Sigmoid colon (tissue), 7 donors: Measurements from ENCODE around the gene AATK. TPM values are rescaled to one million over a fixed set of nuclear protein-coding genes. Genes with fewer than 3 reads are reported as not detected.

Experiments used
- DNase-seq: peaks from one replicate; pipeline ENCODE4 v3.0.0-alpha.2; 2019
- H3K27ac ChIP-seq, 4 donors: fragments of 200-600 bp; sonication (generic); one replicate each; pipeline ENCODE4 v1.5.1; 2016 to 2019; ENCODE audit warnings: mild to moderate bottlenecking in 1 of 4
- H3K27me3 ChIP-seq, 3 donors: fragments of 200-600 bp; sonication (generic); one replicate each; pipeline ENCODE4 v1.5.1; 2019; ENCODE audit warnings: mild to moderate bottlenecking in 1 of 3
- H3K36me3 ChIP-seq, 4 donors: fragments of 200-600 bp; sonication (generic); one replicate each; pipeline ENCODE4 v1.5.1; 2016 to 2019
- H3K4me1 ChIP-seq, 4 donors: fragments of 200-600 bp; sonication (generic); one replicate each; pipeline ENCODE4 v1.5.1; 2017 to 2019
- H3K4me3 ChIP-seq, 4 donors: fragments of 200-600 bp; sonication (generic); one replicate each; pipeline ENCODE4 v1.5.1; 2017 to 2019; ENCODE audit warnings: mild to moderate bottlenecking in 2 of 4, moderate library complexity in 1 of 4
- H3K9me3 ChIP-seq, 4 donors: fragments of 200-600 bp in 3 of 4; sonication (generic) in 3 of 4; one replicate each; pipeline versions ENCODE4 v1.5.1 to v1.6.1; 2013 to 2019
- CTCF ChIP-seq, 4 experiments: fragments of 450-650 bp in 3 of 4; fragments of 200-600 bp in 1 of 4; IDR thresholded peaks; one replicate each; pipeline ENCODE4 v1.5.1; 2016 to 2019; ENCODE audit warnings: antibody characterized with exemption in 4 of 4, mild to moderate bottlenecking in 3 of 4, moderate library complexity in 2 of 4
- EP300 ChIP-seq, 4 donors: sonication (generic); formaldehyde crosslinking; IDR thresholded peaks; one replicate each; pipeline ENCODE4 v1.6.1; 2017; ENCODE audit warnings: antibody characterized with exemption in 4 of 4
- POLR2A ChIP-seq, 2 donors: fragments of 450-650 bp; IDR thresholded peaks; one replicate each; pipeline ENCODE4 v1.6.1; 2016; ENCODE audit warnings: antibody characterized with exemption in 2 of 2, mild to moderate bottlenecking in 2 of 2, moderate library complexity in 2 of 2
- POLR2AphosphoS5 ChIP-seq, 4 donors: sonication (generic); formaldehyde crosslinking; IDR thresholded peaks; one replicate each; pipeline ENCODE4 v1.6.1; 2017; ENCODE audit warnings: antibody characterized with exemption in 4 of 4
- WGBS, 2 donors: extraction: QIAGEN DNeasy Blood & Tissue Kit; methylation state at CpG; one replicate each; pipeline ENCODE4 v1.1.7; 2013; 5-methylcytosine and 5-hydroxymethylcytosine counted together
- intact Hi-C: fragments of 100-400 bp; cut with DNase I; formaldehyde crosslinking; loops from one replicate; pipeline ENCODE4 v1.15.1; 2023
- polyA plus RNA-seq, 3 donors: library from polyadenylated mRNA; stranded (reverse); fragments of 200-250 nt; gene quantifications; one replicate each; pipeline ENCODE4 v1.2.3, GENCODE V29; 2013
- total RNA-seq, 4 donors: library from RNA; depleted of rRNA; stranded (reverse); fragments of >200 nt; gene quantifications; one replicate each; pipeline ENCODE4 v1.1.0, GENCODE V29; 2016
- donor health status: healthy with polysubstance abuse.
- donor health status: Bipolar disorder and iron deficiency.
- donor health status: healthy.

AATK gene
- total RNA-seq = 1 to 10 TPM in 3 of 4 donors, under 1 TPM in 1; 0.16 to 9.6 (median 5.4) TPM
- polyA plus RNA-seq = 1 to 10 TPM in 2 of 3 donors, under 1 TPM in 1; 0.69 to 4.2 (median 4.1) TPM

- intact Hi-C loops = no loop called here
Observed at GRCh38 chr17:81166033-81166492, at the start of gene AATK. Gene AATK (minus strand): TSS chr17:81166221. CDS start chr17:81165992, 229 bp downstream.

GRCh38 chr17:81213978-81214377, 48.0 kb upstream of the AATK start:
- intact Hi-C loops = no loop called here
- no peak for TF ChIP-seq POLR2AphosphoS5 (IDR thresholded peaks at IDR 0.05)
- no peak for DNase-seq
- H3K36me3 ChIP-seq = no peaks in the 10 kb centered on the region
- no peak overlapping the region for H3K4me3 ChIP-seq
- no peaks in the 10 kb centered on the region for H3K4me1 ChIP-seq
- no peak overlapping the region for H3K27ac ChIP-seq
- no peaks in the 10 kb centered on the region for H3K27me3 ChIP-seq
- H3K9me3 ChIP-seq = no peaks in the 10 kb centered on the region
- WGBS, 2 donors = 90 to 94% methylated on average over 8 of the region's 8 CpGs

More at GRCh38 chr17:81166033-81166492, at the start of gene AATK:
- Histone ChIP-seq H3K27me3 (peaks cover 5 to 34% (median 20%) of the 10 kb centered on the region in 3 donors), H3K36me3 (no peaks in the 10 kb centered on the region), H3K9me3 (no peaks in the 10 kb centered on the region), H3K27ac (peak within 1 kb of the TSS in 3 of 4 donors; percentile 4 to 73 (median 23)), H3K4me1 (peaks cover 0 to 10% (median 9%) of the 10 kb centered on the region in 4 donors), H3K4me3 (peak within 1 kb of the TSS; percentile 21 to 46 (median 39))
- WGBS, 2 donors = 1 to 2% methylated on average over 62 of the region's 62 CpGs
- TF ChIP-seq POLR2A (IDR thresholded peaks at IDR 0.05) = no peak
- no peak for TF ChIP-seq CTCF (IDR thresholded peaks at IDR 0.05)
- TF ChIP-seq POLR2AphosphoS5 (IDR thresholded peaks at IDR 0.05) = no peak
- no peak for TF ChIP-seq EP300 (IDR thresholded peaks at IDR 0.05)
- no peak for DNase-seq

GRCh38 chr17:81212365-81212764, 46.3 kb upstream of the AATK start:
- no peak for TF ChIP-seq CTCF (IDR thresholded peaks at IDR 0.05)
- TF ChIP-seq EP300 (IDR thresholded peaks at IDR 0.05) = no peak
- TF ChIP-seq POLR2AphosphoS5 (IDR thresholded peaks at IDR 0.05) = no peak
- no peak for TF ChIP-seq POLR2A (IDR thresholded peaks at IDR 0.05)
- no peak overlapping the region for H3K4me3 ChIP-seq
- H3K36me3 ChIP-seq = peaks cover 0 to 5% (median 0%) of the 10 kb centered on the region in 4 donors
- no peaks in the 10 kb centered on the region for H3K4me1 ChIP-seq
- WGBS, 2 donors = 88 to 96% methylated on average over 9 of the region's 9 CpGs
- intact Hi-C loops = no loop called here
- no peak for DNase-seq
- H3K27ac ChIP-seq = no peak overlapping the region
- H3K27me3 ChIP-seq = no peaks in the 10 kb centered on the region
- no peaks in the 10 kb centered on the region for H3K9me3 ChIP-seq

GRCh38 chr17:81210868-81211267, 44.8 kb upstream of the AATK start:
- intact Hi-C loops = no loop called here
- TF ChIP-seq EP300 (IDR thresholded peaks at IDR 0.05) (no peak), CTCF (IDR thresholded peaks at IDR 0.05) (no peak), POLR2A (IDR thresholded peaks at IDR 0.05) (no peak), POLR2AphosphoS5 (IDR thresholded peaks at IDR 0.05) (no peak)
- DNase-seq = no peak
- Histone ChIP-seq H3K27ac (no peak overlapping the region), H3K9me3 (no peaks in the 10 kb centered on the region), H3K36me3 (peaks cover 0 to 5% (median 0%) of the 10 kb centered on the region in 4 donors), H3K4me3 (no peak overlapping the region), H3K27me3 (no peaks in the 10 kb centered on the region), H3K4me1 (no peaks in the 10 kb centered on the region)
- 71 to 82% methylated on average over 14 of the region's 14 CpGs for WGBS, 2 donors

GRCh38 chr17:81210466-81210865, 44.4 kb upstream of the AATK start:
- intact Hi-C loops = no loop called here
- no peaks in the 10 kb centered on the region for H3K27me3 ChIP-seq
- no peak for TF ChIP-seq POLR2AphosphoS5 (IDR thresholded peaks at IDR 0.05)
- no peak for TF ChIP-seq EP300 (IDR thresholded peaks at IDR 0.05)
- TF ChIP-seq POLR2A (IDR thresholded peaks at IDR 0.05) = no peak
- no peak for TF ChIP-seq CTCF (IDR thresholded peaks at IDR 0.05)
- H3K9me3 ChIP-seq = no peaks in the 10 kb centered on the region
- no peaks in the 10 kb centered on the region for H3K4me1 ChIP-seq
- peaks cover 0 to 5% (median 0%) of the 10 kb centered on the region in 4 donors for H3K36me3 ChIP-seq
- no peak for DNase-seq
- no peak overlapping the region for H3K4me3 ChIP-seq
- H3K27ac ChIP-seq = no peak overlapping the region
- 84 to 90% methylated on average over 10 of the region's 10 CpGs for WGBS, 2 donors
